SK-N-SH treated with all-trans-retinoic acid at 6 μM for 48 hours (cell line): ENCODE results near the gene DBN1.
A peak's percentile ranks its signal among the peaks of the same experiment; 100 is the strongest.

Experiments used
- ATAC-seq: fragments of 200-7000 bp; cut with Tn5 transposase; 3 replicates; pipeline ENCODE4 v1.9.1; 2020; ENCODE audit warnings: mild to moderate bottlenecking, moderate library complexity
- ARNTL ChIP-seq: fragments of 450-650 bp; formaldehyde crosslinking; IDR thresholded peaks from 2 replicates; pipeline ENCODE4 v1.5.0; 2020; ENCODE audit warnings: low read depth, mild to moderate bottlenecking, moderate library complexity, borderline replicate concordance
- BACH2 ChIP-seq: fragments of 250-450 bp; sonication (Bioruptor Pico); IDR thresholded peaks from 2 replicates; pipeline ENCODE4 v1.9.0; 2021; ENCODE audit warnings: mild to moderate bottlenecking, borderline replicate concordance
- CSDC2 ChIP-seq: fragments of 250-450 bp; sonication (Bioruptor Pico); IDR thresholded peaks from 2 replicates; pipeline ENCODE4 v1.5.0; 2020; ENCODE audit warnings: mild to moderate bottlenecking, moderate library complexity
- ESRRG ChIP-seq: fragments of 250-450 bp; sonication (Bioruptor Pico); IDR thresholded peaks from 2 replicates; pipeline ENCODE4 v1.6.1; 2021; ENCODE audit warnings: mild to moderate bottlenecking
- GLIS3 ChIP-seq: fragments of 250-450 bp; sonication (Bioruptor Pico); IDR thresholded peaks from 2 replicates; pipeline ENCODE4 v1.5.0; 2020; ENCODE audit warnings: mild to moderate bottlenecking, moderate library complexity
- ISL1 ChIP-seq: fragments of 250-450 bp; sonication (Bioruptor Pico); IDR thresholded peaks from 2 replicates; pipeline ENCODE4 v2.1.2; 2022; ENCODE audit warnings: mild to moderate bottlenecking, moderate library complexity
- OSR1 ChIP-seq: fragments of 250-450 bp; sonication (Bioruptor Pico); IDR thresholded peaks from 2 replicates; pipeline ENCODE4 v1.8.0; 2022; ENCODE audit warnings: moderate library complexity, mild to moderate bottlenecking, inconsistent platforms
- PATZ1 ChIP-seq: fragments of 250-450 bp; sonication (Bioruptor Pico); IDR thresholded peaks from 2 replicates; pipeline ENCODE4 v1.8.0; 2020; ENCODE audit warnings: mild to moderate bottlenecking, moderate library complexity, borderline replicate concordance
- PPARA ChIP-seq: fragments of 250-450 bp; sonication (Bioruptor Pico); IDR thresholded peaks from 2 replicates; pipeline ENCODE4 v1.5.0; 2020; ENCODE audit warnings: mild to moderate bottlenecking, borderline replicate concordance
- RARB ChIP-seq: fragments of 250-450 bp; sonication (Bioruptor Pico); IDR thresholded peaks from 2 replicates; pipeline ENCODE4 v1.8.0; 2021; ENCODE audit warnings: mild to moderate bottlenecking, moderate library complexity
- SNAI2 ChIP-seq: fragments of 250-450 bp; sonication (Bioruptor Pico); IDR thresholded peaks from 2 replicates; pipeline ENCODE4 v1.5.0; 2020; ENCODE audit warnings: mild to moderate bottlenecking, moderate library complexity
- TOX ChIP-seq: fragments of 250-450 bp; sonication (Bioruptor Pico); IDR thresholded peaks from 2 replicates; pipeline ENCODE4 v1.8.0; 2021; ENCODE audit warnings: mild to moderate bottlenecking, moderate library complexity, borderline replicate concordance
- ZC3H10 ChIP-seq: fragments of 250-450 bp; sonication (Bioruptor Pico); IDR thresholded peaks from 2 replicates; pipeline ENCODE4 v1.5.1; 2021; ENCODE audit warnings: mild to moderate bottlenecking, moderate library complexity
- ZFP30 ChIP-seq: fragments of 450-650 bp; formaldehyde crosslinking; IDR thresholded peaks from 2 replicates; pipeline ENCODE4 v1.5.0; 2022; ENCODE audit warnings: mild to moderate bottlenecking, moderate library complexity
- ZNF565 ChIP-seq: fragments of 450-650 bp; formaldehyde crosslinking; conservative IDR thresholded peaks from 2 replicates; pipeline ENCODE4 v1.5.0; 2020; ENCODE audit warnings: low read depth, mild to moderate bottlenecking, moderate library complexity
- ZNF70 ChIP-seq: fragments of 450-650 bp; formaldehyde crosslinking; IDR thresholded peaks from 2 replicates; pipeline ENCODE4 v1.5.0; 2020; ENCODE audit warnings: mild to moderate bottlenecking, moderate library complexity
- ZNF8 ChIP-seq: fragments of 450-650 bp; formaldehyde crosslinking; IDR thresholded peaks from 2 replicates; pipeline ENCODE4 v1.5.0; 2020; ENCODE audit warnings: mild to moderate bottlenecking, moderate library complexity
- TF ChIP-seq, protein P1 (sequence below): fragments of 250-450 bp; sonication (Bioruptor Pico); IDR thresholded peaks from 2 replicates; pipeline ENCODE4 v1.8.0; 2021; ENCODE audit warnings: low read depth, mild to moderate bottlenecking, moderate library complexity, borderline replicate concordance
- TF ChIP-seq, protein P2 (sequence below): fragments of 250-450 bp; sonication (Bioruptor Pico); IDR thresholded peaks from 2 replicates; pipeline ENCODE4 v1.5.0; 2020; ENCODE audit warnings: mild to moderate bottlenecking, moderate library complexity
- TF ChIP-seq, protein P3 (sequence below): fragments of 250-450 bp; sonication (Bioruptor Pico); IDR thresholded peaks from 2 replicates; pipeline ENCODE4 v1.5.1; 2021; ENCODE audit warnings: mild to moderate bottlenecking, moderate library complexity
- TF ChIP-seq, protein P4 (sequence below): fragments of 250-450 bp; sonication (Bioruptor Pico); IDR thresholded peaks from 2 replicates; pipeline ENCODE4 v1.5.1; 2020; ENCODE audit warnings: low read depth, mild to moderate bottlenecking, moderate library complexity

The DBN1 gene

GRCh38 chr5:177474846-177475562 is 1.6 kb upstream of the DBN1 start:
- TF ChIP-seq OSR1 (CRISPR knock-in tag) (no peak), ISL1 (no peak), ZNF565 (CRISPR knock-in tag) (no peak), PPARA (CRISPR knock-in tag) (no peak), PATZ1 (CRISPR knock-in tag) (no peak), RARB (CRISPR knock-in tag) (no peak), SNAI2 (CRISPR knock-in tag) (no peak), ZNF70 (CRISPR knock-in tag) (no peak), BACH2 (CRISPR knock-in tag) (no peak)
- TF ChIP-seq, all 23 proteins: peak for 0

DNA sequence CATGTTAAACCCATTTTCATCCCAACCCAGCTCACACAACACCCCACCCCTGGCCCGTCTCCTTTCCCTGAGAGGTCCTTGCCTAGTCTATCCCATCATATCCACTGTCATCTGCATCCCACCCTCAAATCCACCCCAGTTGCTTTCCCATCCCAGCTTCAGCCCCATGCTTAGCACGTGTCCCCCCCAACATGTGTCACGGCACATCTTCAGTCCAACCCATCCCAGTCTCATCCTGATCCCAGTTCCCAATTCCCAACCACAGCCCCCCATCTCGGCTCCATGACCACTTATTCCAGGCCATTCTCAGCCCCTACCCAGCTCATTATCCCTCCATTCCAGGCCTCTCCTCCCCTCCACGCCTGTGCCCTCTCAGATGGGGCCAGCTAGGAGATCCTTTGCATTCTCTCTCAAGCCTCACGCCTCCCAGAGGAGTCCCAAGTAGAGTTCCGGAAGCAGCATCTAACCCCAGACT is 605 bp upstream of the DBN1 start:
- no peak for ATAC-seq
- TF ChIP-seq ISL1 (no peak), ZNF565 (CRISPR knock-in tag) (no peak)
- TF ChIP-seq, protein P1, sequence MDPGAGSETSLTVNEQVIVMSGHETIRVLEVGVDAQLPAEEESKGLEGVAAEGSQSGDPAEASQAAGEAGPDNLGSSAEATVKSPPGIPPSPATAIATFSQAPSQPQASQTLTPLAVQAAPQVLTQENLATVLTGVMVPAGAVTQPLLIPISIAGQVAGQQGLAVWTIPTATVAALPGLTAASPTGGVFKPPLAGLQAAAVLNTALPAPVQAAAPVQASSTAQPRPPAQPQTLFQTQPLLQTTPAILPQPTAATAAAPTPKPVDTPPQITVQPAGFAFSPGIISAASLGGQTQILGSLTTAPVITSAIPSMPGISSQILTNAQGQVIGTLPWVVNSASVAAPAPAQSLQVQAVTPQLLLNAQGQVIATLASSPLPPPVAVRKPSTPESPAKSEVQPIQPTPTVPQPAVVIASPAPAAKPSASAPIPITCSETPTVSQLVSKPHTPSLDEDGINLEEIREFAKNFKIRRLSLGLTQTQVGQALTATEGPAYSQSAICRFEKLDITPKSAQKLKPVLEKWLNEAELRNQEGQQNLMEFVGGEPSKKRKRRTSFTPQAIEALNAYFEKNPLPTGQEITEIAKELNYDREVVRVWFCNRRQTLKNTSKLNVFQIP (CRISPR knock-in tag): no peak

More at GRCh38 chr5:177474846-177475562, 1.6 kb upstream of the DBN1 start:
- no peak for ATAC-seq

DNA sequence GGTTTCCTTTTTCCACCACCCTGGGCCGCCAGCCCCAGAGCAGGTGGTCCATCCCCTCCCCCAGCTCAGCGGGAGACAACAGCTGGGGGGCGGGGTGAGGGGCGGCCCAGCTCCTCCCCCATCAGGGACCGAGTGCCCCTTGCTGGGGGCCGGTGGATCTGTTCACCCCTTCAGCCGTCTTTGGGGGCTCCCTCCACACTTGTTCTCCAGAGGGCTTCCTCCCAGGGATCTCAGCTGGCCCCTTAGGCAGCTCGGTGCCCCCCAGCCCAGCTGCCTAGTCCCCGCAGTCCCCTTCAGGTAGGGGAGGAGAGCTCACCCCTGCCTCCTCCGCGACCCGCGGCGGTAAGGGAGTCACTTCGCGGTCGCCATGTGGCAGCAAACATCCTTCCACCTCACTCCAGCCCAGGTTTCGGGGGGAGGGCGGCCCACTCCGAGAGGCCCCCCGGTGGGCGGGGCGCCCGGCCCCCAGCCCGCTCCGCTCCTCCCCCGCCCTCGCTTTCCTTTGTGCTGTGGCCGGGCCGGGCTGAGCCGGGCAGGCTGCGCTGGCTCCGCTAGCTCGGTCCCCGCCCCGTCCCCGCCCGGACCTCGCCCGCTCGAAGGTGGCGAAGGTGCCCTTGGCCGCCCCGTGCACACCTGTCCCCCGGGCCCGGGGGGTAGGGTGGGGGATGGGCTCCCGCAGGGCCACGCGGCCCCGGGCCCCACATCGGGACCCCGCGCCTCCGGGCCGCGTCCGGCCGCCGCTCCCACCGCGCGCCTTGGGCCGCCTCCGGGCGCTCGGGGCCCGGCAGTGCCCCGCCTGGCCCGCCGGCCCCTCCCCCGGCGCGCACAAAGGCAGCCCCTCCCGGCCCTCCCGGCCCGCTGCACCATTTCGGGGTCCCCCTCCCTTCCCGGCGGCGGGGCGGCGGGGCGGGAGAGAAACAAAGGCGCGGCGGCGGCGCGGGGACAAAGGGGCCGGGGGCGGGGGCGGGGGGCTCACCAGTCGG is 683 bp downstream of the DBN1 start:
- peak; percentile 20 for ATAC-seq
- no peak for TF ChIP-seq CSDC2 (CRISPR knock-in tag)
- no peak for TF ChIP-seq ARNTL
- TF ChIP-seq RARB (CRISPR knock-in tag): no peak
- no peak for TF ChIP-seq ZNF565 (CRISPR knock-in tag)
- no peak for TF ChIP-seq ZFP30
- TF ChIP-seq ZC3H10 (CRISPR knock-in tag): no peak
- no peak for TF ChIP-seq GLIS3 (CRISPR knock-in tag)
- TF ChIP-seq ZNF8 (CRISPR knock-in tag): no peak
- no peak for TF ChIP-seq OSR1 (CRISPR knock-in tag)
- no peak for TF ChIP-seq TOX (CRISPR knock-in tag)
- TF ChIP-seq, protein P2, sequence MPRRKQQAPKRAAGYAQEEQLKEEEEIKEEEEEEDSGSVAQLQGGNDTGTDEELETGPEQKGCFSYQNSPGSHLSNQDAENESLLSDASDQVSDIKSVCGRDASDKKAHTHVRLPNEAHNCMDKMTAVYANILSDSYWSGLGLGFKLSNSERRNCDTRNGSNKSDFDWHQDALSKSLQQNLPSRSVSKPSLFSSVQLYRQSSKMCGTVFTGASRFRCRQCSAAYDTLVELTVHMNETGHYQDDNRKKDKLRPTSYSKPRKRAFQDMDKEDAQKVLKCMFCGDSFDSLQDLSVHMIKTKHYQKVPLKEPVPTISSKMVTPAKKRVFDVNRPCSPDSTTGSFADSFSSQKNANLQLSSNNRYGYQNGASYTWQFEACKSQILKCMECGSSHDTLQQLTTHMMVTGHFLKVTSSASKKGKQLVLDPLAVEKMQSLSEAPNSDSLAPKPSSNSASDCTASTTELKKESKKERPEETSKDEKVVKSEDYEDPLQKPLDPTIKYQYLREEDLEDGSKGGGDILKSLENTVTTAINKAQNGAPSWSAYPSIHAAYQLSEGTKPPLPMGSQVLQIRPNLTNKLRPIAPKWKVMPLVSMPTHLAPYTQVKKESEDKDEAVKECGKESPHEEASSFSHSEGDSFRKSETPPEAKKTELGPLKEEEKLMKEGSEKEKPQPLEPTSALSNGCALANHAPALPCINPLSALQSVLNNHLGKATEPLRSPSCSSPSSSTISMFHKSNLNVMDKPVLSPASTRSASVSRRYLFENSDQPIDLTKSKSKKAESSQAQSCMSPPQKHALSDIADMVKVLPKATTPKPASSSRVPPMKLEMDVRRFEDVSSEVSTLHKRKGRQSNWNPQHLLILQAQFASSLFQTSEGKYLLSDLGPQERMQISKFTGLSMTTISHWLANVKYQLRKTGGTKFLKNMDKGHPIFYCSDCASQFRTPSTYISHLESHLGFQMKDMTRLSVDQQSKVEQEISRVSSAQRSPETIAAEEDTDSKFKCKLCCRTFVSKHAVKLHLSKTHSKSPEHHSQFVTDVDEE: no peak
- no peak for TF ChIP-seq ZNF70 (CRISPR knock-in tag)
- no peak for TF ChIP-seq PATZ1 (CRISPR knock-in tag)
- no peak for TF ChIP-seq SNAI2 (CRISPR knock-in tag)
- TF ChIP-seq ESRRG (CRISPR knock-in tag): no peak
- TF ChIP-seq, protein P3, sequence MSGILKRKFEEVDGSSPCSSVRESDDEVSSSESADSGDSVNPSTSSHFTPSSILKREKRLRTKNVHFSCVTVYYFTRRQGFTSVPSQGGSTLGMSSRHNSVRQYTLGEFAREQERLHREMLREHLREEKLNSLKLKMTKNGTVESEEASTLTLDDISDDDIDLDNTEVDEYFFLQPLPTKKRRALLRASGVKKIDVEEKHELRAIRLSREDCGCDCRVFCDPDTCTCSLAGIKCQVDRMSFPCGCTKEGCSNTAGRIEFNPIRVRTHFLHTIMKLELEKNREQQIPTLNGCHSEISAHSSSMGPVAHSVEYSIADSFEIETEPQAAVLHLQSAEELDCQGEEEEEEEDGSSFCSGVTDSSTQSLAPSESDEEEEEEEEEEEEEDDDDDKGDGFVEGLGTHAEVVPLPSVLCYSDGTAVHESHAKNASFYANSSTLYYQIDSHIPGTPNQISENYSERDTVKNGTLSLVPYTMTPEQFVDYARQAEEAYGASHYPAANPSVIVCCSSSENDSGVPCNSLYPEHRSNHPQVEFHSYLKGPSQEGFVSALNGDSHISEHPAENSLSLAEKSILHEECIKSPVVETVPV (CRISPR knock-in tag): no peak
- TF ChIP-seq, protein P4, sequence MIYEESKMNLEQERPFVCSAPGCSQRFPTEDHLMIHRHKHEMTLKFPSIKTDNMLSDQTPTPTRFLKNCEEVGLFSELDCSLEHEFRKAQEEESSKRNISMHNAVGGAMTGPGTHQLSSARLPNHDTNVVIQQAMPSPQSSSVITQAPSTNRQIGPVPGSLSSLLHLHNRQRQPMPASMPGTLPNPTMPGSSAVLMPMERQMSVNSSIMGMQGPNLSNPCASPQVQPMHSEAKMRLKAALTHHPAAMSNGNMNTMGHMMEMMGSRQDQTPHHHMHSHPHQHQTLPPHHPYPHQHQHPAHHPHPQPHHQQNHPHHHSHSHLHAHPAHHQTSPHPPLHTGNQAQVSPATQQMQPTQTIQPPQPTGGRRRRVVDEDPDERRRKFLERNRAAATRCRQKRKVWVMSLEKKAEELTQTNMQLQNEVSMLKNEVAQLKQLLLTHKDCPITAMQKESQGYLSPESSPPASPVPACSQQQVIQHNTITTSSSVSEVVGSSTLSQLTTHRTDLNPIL (CRISPR knock-in tag): no peak
- TF ChIP-seq PPARA (CRISPR knock-in tag): no peak
